Thyroid gland (tissue), 4 donors: Measurements from ENCODE around the gene MRPS7.

Experiments used
- POLR2A ChIP-seq, 2 donors: fragments of 450-650 bp; IDR thresholded peaks; one replicate each; pipeline ENCODE4 v1.6.1; 2017; ENCODE audit warnings: antibody characterized with exemption in 2 of 2, mild to moderate bottlenecking in 2 of 2, moderate library complexity in 1 of 2
- TF ChIP-seq, protein P1 (sequence below), 6 experiments: fragments of 200-600 bp in 3 of 6; fragments of 450-650 bp in 3 of 6; sonication (generic) in 3 of 6; IDR thresholded peaks; one replicate each; pipeline ENCODE4 v1.5.1; 2016 to 2019; ENCODE audit warnings: antibody characterized with exemption in 6 of 6, mild to moderate bottlenecking in 2 of 6, inconsistent platforms in 1 of 6, moderate library complexity in 1 of 6

DNA sequence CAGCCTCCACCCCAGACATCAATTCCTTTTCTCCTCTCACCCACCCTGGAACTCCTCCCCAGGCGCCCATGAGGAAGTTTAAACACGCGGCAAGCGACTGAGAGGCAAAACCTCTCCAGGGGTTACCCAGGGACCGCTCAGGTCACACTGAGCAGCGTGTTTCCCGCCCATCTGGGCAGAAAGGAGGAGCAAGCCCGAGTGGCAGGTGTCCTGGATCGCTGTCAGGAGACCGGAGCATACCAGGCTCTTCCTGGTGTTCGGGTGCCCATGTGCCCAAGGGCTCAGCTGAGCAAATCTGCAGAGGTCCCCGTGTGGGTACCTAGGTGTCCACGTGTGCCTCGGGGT lies 27.1 kb downstream of the MRPS7 start:
- TF ChIP-seq, protein P1, sequence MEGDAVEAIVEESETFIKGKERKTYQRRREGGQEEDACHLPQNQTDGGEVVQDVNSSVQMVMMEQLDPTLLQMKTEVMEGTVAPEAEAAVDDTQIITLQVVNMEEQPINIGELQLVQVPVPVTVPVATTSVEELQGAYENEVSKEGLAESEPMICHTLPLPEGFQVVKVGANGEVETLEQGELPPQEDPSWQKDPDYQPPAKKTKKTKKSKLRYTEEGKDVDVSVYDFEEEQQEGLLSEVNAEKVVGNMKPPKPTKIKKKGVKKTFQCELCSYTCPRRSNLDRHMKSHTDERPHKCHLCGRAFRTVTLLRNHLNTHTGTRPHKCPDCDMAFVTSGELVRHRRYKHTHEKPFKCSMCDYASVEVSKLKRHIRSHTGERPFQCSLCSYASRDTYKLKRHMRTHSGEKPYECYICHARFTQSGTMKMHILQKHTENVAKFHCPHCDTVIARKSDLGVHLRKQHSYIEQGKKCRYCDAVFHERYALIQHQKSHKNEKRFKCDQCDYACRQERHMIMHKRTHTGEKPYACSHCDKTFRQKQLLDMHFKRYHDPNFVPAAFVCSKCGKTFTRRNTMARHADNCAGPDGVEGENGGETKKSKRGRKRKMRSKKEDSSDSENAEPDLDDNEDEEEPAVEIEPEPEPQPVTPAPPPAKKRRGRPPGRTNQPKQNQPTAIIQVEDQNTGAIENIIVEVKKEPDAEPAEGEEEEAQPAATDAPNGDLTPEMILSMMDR (IDR thresholded peaks at IDR 0.05), result no peak
- no peak for TF ChIP-seq POLR2A (IDR thresholded peaks at IDR 0.05)
